ENCODE results near the gene VWA1.
"Not testable (repeated sequence)": the region's sequence is repeated elsewhere in the genome, so short reads cannot be mapped to it uniquely, and the experiment has no call there.

VWA1 gene

DNA sequence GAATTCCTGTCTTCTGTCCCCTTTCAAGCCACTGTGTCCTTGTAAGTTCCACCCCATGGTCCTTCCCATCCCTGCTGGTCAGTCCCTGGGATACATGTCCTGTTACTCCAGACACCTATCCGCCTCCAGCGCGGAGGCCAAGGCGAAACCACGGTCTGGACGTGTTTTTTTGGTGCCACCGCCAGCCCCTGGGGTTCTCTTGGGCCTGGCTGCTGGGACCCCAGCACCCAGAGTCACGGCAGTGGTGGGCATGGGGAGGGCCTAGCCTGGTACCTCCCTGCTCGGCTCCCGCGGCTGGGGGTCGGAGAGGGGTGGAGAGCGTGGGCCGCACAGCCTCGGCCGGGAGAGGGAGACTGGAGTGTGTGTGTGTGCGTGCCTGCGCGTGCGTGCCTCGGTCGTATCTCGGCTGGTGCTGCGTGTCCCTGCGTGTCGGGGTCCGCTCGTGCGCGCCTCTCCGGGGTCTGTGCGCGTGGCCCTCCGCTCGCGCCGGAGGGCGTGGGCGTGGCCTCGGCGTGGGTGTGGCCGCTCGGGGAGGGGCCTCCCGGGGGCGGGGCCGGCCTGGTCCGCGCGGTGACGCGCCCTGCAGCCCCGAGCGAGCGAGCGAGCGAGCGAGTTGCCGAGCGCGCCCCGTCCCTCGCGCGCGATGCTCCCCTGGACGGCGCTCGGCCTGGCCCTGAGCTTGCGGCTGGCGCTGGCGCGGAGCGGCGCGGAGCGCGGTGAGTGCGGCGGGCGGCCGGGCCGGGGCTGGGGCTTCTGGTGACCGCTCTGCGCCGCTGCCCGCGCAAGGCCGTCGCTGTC is at the start of gene VWA1:
TSS of gene VWA1 (plus strand) at position 585 of the 798 bp plus-strand sequence. CDS start at position 644, 59 bp downstream.
- DNase-seq: no peak

DNA sequence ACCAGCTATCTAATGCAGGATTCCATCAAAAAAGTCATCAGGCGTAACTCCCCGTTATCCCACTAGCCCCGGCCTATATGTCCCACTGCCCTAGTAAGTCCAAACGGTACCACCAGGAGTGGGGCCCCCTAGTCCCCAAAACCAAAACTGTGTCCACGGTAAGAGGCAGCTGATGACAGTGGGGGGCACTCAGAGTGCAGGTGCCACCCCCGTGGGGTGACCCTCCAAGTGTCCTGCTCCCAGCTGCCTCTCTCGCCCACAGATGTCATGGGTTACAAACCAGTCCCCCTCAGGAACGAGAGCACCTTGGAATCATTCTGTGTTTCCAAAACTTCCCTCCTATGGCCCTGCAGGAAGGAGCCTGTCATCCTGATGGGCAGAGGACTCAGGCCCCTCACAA is 49.6 kb upstream of the VWA1 start:
- DNase-seq: no peak

DNA sequence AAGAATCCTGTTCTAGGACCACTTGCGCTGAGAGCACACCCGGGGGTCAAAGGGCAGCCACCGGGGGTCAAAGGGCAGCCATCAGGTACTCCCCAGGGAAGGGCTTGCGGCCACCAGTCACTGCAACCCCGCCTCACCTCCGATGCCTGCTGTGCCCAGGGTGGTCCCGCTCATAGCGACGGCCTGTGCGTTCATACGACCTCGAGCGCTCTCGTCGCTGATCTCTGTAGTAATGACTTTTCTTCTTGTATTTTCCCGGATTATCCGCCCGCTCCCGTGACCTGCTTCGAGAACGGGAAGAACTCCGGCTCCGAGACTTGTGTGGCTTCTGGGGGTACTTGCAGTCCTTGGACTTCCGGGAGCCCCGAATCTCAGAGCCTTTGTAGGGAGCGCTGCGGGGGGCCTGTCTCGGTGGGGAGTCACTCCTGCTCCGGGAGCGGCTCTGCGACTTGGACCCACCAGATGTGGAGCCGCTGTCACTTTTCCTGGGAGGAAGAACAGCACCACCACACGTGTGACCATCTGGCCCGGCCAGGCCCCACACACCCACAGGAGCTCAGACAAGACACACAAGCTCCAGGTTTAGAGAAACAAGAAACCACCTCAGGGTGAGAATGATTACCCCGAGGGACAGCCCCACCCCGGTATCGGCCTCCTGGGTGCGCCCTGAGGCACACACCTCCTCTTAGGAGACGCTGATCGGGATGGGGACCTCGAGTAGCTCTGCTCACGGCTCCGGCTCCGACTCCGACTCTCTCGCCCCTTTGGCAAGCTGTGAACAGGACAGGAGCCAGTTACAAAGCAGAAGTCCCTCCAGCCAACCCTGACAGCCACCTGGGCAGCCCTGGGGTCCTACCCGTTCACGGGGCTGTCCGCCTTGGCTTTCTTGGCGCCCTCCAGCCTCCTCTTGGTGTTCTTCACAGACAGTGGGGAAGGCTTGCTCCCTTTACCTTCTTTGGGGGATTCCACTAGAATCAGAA is 48.1 kb upstream of the VWA1 start:
- no peak for DNase-seq

GRCh38 chr1:1388078-1388472 is 47.4 kb upstream of the VWA1 start:
- DNase-seq: no peak

GRCh38 chr1:1390675-1391074 is 44.8 kb upstream of the VWA1 start:
- no peak for DNase-seq

DNA sequence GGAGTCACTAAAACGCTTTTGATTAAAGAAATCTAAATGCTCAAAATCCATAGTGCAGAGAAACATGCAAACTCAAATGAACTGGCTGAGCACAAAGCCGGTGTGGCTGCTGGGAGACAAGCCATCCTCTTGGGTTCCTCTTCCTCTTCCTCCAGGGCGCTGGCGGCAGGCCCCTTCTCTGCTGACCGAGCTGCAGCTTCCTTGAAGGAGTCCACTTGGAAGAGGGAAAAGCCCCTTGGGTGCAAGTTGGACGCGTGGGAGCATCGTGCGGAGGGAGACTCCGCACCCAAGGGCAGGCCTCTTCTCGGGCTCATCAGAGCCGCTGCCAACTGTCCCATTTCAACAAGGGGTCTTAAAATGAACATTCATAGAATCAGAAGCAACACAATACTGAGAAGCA is 44.3 kb upstream of the VWA1 start:
- no peak for DNase-seq

DNA sequence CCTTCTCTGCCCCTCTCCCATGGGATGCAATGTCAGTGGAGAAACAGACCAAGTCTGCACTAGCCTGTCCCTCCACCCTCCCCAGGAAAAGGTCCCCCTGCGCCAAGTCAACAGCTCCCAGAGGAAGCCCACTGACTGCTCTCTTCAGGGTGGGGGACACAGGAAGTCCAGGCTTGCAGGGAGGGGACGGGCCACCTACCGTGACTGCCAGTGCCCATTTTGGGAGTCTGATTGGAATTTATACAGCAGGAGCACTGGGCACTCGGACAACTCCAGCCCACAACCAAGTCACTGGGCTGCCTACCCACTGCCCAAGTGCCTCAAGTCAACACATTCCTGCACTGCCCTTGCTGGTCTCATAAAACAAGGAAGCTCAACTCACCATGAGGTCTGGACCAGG is 42.5 kb upstream of the VWA1 start:
- DNase-seq: no peak

GRCh38 chr1:1393428-1393827 is 42.1 kb upstream of the VWA1 start:
- DNase-seq: no peak

GRCh38 chr1:1394116-1394515 is 41.4 kb upstream of the VWA1 start:
- no peak for DNase-seq

- DNase-seq: no peak
These were observed 40.3 kb upstream of the VWA1 start for GRCh38 chr1:1395166-1395565.

DNA sequence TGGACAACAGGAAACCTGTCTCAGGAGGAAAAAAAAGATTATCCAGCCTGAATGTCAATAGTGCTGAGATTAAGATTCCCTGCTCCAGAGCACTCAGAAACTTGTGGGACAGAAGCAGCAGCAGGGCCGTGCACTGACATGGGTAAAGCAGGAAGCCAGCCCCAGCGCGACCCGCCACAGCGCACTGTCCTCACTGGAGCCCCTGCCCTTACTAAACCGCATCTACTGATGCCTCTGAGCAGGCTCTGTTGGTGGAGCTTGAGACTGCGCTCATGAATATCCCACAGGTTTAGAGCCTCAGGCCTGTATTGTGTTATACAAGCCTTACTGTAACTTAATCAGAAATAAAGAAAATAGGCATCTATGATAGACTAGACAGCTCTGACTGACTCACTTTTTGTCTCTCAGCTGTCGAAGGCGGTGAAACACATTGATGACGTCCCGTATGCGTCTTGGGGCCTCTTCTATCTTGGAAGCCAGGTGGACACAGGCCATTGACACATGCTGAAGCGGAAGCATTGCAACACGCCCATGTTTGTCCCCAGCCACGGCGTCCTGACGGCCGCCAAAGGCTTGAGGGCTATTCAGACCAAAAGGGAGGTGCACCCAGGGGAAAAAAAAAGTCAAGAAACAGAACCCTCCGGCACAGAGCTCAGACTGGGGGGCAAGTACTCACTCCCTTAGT is 37.5 kb upstream of the VWA1 start:
- DNase-seq: no peak

DNA sequence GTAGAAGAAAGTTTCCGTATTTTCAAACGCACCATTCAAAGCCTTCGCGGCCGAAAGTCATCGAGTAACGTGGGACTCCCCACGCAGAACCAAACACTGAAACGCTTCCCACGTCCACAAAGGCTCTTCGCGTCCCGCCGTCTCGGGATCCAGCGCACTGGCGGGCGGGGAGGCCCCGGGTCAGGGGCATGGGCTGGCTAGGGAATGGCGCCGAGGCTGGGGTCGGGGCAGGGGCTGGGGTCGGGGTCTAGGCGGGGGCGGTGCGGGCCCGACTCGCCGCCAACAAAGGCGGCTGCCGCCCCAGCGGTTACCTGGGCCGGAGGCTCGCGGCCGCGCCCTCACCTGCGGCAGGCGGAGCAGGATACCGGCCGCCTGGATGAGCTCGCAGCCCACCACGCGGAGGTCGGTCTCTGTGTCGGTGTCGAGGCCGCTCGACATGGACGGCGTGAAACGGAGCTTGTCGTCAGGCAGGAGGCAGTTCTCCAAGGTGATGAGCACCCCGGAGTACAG is 36.8 kb upstream of the VWA1 start:
- no peak for DNase-seq

- DNase-seq: peak; percentile 80
These were observed 36.2 kb upstream of the VWA1 start, which contains the start of gene CCNL2 for GRCh38 chr1:1399187-1399871. Gene CCNL2, minus strand, starts transcription at chr1:1399335. Its CDS starts 29 bp downstream, at chr1:1399306.

DNA sequence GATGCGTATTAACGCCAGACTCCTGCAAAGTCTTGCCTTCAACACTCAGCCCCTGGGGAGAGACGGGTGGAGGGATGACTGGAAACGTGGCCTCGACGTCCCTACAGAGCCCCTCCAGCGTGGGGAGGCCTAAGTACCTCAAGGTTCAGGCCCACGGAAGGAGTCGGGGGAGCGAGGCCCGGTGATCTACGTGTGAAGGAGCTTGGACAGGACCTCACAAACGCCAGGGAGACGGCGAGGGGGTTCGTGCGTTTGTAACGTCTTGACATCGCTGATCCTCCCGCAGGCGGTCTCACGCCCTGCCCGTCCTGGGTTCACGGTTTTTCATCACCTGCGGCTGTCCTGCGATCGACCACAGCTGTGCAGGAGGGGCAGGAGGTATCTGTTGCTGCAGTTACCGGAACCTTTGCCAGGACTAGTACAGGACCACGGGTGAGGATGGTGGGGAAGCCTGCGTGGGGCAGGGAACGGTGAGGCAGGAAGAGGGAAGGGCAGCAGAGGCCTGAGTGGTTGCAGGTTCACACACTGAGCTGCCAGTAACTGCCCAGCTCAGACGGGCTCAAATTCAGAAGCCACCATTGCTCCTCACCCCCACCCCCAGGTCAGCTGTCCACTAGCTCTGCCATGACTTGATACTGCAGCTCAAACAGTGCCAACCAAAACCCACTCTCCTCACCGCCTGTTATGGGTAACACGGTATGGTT is 35.5 kb upstream of the VWA1 start:
- no peak for DNase-seq

GRCh38 chr1:1400576-1401456 is 34.7 kb upstream of the VWA1 start:
- DNase-seq: no peak

DNA sequence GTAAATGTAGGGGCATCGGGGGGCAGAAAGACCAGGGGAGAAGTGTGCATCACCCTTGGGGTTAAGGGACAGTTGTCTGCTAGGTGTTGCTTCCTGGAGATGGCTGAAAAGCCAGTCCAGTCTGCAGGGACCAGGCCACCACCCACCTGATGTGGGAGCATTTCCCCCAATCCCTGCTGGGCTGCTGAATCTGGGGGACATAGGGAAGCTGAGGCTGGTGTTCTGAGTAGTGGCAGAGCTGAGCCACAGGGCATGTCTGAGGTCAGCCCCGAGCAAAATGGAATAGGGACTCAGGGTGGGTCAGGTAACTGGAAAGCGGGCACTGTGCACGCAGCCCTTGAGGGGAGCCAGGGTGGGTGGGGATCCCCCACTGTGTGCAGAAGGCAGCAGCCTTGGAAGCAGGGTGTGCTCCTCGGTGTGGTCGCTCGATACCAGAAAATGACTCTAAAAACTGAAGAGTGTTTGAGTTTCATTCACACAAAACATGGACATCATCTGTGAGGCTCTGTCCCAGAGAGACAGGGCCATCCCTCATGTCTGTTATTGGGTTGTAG is 34.0 kb upstream of the VWA1 start:
- DNase-seq: no peak

GRCh38 chr1:1402072-1402900 is 33.2 kb upstream of the VWA1 start:
- DNase-seq: no peak

DNA sequence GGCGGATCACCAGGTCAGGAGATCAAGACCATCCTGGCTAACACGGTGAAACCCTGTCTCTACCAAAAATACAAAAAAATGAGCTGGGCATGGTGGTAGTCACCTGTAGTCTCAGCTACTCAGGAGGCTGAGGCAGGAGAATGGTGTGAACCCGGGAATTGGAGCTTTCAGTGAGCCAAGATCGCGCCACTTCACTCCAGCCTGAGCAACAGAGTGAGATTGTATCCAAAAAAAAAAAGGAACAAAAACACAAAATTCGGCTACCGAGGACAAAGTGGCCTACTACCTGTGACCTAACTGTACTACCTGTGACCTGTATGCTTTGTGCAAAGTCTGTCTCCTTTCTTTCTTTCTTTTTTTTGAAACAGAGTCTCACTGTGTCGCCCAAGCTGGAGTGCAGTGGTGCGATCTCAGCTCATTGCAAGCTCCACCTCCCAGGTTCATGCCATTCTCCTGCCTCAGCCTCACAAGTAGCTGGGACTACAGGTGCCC is 32.5 kb upstream of the VWA1 start:
- DNase-seq: not testable (repeated sequence)

DNA sequence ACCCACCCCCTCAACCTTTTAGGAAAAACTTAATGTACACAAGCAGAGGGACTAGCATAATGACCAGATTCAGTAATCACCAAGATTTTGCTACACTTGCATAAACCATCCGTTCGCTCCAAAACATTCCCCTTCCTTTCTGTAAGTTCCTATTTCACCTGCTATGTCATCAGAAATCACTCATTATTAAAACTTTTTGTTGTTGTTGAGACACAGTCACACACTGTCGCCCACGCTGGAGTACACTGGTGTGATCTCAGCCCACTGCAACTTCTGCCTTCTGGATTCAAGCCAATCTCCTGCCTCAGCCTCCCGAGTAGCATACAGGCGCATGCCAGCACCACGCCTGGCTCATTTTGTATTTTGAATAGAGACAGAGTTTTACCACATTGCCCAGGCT is 31.8 kb upstream of the VWA1 start:
- no peak for DNase-seq

All from NCI-H748 treated with DMSO at 0.1 percent for 48 hours (cell line).